Neural crest cell (in vitro differentiated cells): ENCODE measurements around the gene TPRN. TPM values are rescaled to one million over a fixed set of nuclear protein-coding genes. Genes with fewer than 3 reads are reported as not detected.
"Not testable (repeated sequence)": the region's sequence is repeated elsewhere in the genome, so short reads cannot be mapped to it uniquely, and the experiment has no call there.

Experiments used
- DNase-seq: peaks from one replicate; pipeline ENCODE4 v3.0.0; 2021; ENCODE audit warnings: low read depth, mixed read lengths, low spot score
- H3K27ac Mint-ChIP-seq: one replicate; pipeline ENCODE4 v1.8.0; 2021; ENCODE audit warnings: mild to moderate bottlenecking, mixed read lengths; ENCODE audit not compliant: unreplicated experiment
- H3K27me3 Mint-ChIP-seq: 2 replicates; pipeline ENCODE4 v1.8.0; 2021; ENCODE audit warnings: low read depth, mild to moderate bottlenecking, mixed read lengths
- H3K36me3 Mint-ChIP-seq: 2 replicates; pipeline ENCODE4 v1.8.0; 2021; ENCODE audit warnings: low read depth, mild to moderate bottlenecking, mixed read lengths
- H3K4me1 Mint-ChIP-seq: 2 replicates; pipeline ENCODE4 v1.8.0; 2021; ENCODE audit warnings: mixed read lengths
- H3K4me3 Mint-ChIP-seq: one replicate; pipeline ENCODE4 v1.8.0; 2021; ENCODE audit warnings: mild to moderate bottlenecking, mixed read lengths
- H3K9me3 Mint-ChIP-seq: 2 replicates; pipeline ENCODE4 v1.8.0; 2021; ENCODE audit warnings: mixed read lengths
- CTCF ChIP-seq: fragments of 200-600 bp; sonication (generic); conservative IDR thresholded peaks from 2 replicates; pipeline ENCODE4 v1.5.0; 2021; ENCODE audit warnings: antibody characterized with exemption, mild to moderate bottlenecking
- total RNA-seq: library from RNA; stranded (reverse); gene quantifications from 2 replicates; pipeline ENCODE4 v1.2.1, GENCODE V29; 2021

The TPRN gene
- total RNA-seq, 1 donor from 2014 or later = 25.1 TPM

DNA sequence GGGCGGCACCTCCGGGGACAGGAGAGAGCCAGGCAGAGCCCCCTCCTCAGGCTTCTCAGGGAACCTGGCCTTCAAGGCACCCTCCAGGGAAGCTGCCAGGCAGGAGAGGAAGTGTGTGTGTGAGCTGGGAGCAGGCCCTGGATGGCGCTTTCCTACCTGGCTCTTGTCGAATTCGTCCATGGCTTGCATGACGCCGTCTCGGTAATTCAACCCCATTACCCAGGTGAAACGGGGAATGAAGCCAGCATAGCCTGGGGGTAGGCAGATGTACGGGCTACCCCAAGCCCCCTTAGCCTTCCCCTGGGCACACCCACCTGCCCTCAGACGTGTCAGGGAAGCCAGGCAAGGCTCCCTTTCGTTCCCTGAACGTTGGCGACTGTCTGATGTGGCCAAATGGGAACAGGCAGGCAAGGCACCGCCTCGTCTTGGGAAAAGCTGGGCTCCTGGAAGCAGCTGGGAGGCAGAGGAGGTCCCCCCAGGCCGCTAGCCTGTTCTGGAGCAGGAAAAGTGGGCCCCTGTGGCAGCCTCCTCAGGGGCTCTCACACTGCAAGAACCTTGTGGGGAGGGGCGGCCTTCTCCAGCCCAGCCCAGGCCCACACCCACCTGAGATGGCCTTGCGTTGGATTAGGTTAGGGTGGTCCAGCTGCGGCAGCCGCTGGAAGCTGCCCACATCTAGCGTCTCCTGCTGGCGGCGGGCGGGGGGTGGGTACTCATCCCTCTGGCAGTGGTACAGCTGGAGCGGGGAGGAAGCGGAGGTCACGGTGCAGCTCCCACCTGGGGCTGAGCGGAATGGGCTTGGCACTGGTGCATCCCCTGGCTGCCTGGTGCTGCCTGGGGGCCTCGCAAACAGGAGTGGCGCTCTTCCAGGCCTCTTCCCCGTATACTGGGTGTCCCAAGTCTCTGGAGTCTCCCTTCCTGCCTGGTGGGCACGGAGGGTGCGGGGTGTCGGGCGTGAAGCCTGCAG is 44.2 kb upstream of the TPRN start:
- H3K27ac Mint-ChIP-seq = no peak overlapping the region
- H3K9me3 Mint-ChIP-seq = no peaks in the 10 kb centered on the region
- H3K4me1 Mint-ChIP-seq = peaks cover 18% of the 10 kb centered on the region
- peaks cover 4% of the 10 kb centered on the region for H3K27me3 Mint-ChIP-seq
- H3K4me3 Mint-ChIP-seq = peak overlapping the region; percentile 91
- DNase-seq = no peak
- H3K36me3 Mint-ChIP-seq = peaks cover 11% of the 10 kb centered on the region
- TF ChIP-seq CTCF = no peak

DNA sequence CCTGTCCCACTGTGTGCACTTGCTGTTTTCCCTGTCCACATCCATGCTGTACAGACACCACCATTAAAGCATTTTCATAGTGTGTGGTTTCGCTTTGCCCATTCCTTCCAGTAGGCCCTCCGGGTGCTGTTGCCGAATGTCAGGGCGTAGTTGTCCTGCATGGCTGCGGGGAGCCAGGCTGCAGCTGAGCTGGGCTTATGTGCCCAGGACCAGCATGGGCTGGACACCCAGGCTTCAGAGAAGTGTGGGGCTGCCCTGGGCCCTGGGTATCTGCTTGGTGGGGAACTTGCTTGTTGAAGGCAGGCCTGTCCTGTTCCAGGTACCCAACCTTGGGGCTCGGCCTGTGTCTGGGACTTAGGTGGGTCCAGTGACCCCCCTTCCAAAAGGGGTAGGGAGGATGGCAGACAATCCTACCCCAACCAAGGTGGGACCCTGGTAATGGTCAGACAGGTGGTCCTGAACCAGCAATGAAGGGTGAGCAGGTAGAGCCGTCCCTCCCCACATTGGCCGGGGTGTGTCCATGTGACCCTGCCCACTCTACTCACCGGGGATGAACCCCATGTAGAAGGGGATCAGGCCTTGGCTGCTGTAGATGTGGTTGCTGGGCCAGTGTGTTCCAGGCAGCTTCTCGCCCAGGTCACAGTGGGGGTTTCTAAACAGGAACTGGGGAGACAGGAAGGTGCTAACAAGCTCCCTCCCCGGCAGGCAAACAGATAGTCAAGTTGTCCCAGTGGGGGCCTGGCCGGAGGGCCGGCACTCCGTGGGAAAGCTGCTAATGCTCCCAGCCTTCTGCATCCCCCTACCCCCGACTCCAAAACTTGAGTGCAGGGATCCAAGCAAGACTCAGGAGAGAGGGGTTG is 43.3 kb upstream of the TPRN start:
- no peaks in the 10 kb centered on the region for H3K9me3 Mint-ChIP-seq
- DNase-seq = no peak
- H3K4me1 Mint-ChIP-seq = peaks cover 22% of the 10 kb centered on the region
- peaks cover 11% of the 10 kb centered on the region for H3K36me3 Mint-ChIP-seq
- H3K4me3 Mint-ChIP-seq = peak overlapping the region; percentile 91
- TF ChIP-seq CTCF = no peak
- no peak overlapping the region for H3K27ac Mint-ChIP-seq
- peaks cover 4% of the 10 kb centered on the region for H3K27me3 Mint-ChIP-seq

- Mint-ChIP-seq H3K4me3 (peak overlapping the region; percentile 91), H3K36me3 (peaks cover 11% of the 10 kb centered on the region), H3K4me1 (peaks cover 24% of the 10 kb centered on the region)
- not testable (repeated sequence) for H3K9me3 Mint-ChIP-seq, DNase-seq, H3K27ac Mint-ChIP-seq, H3K27me3 Mint-ChIP-seq
Observed at GRCh38 chr9:137243266-137243625, 42.7 kb upstream of the TPRN start.

- Mint-ChIP-seq H3K27me3 (peaks cover 4% of the 10 kb centered on the region), H3K36me3 (peaks cover 11% of the 10 kb centered on the region), H3K4me3 (peak overlapping the region; percentile 91), H3K9me3 (no peaks in the 10 kb centered on the region), H3K4me1 (peaks cover 24% of the 10 kb centered on the region), H3K27ac (peak overlapping the region; percentile 57)
- TF ChIP-seq CTCF = no peak
- DNase-seq = no peak
Observed at GRCh38 chr9:137242269-137243203, 42.0 kb upstream of the TPRN start.

DNA sequence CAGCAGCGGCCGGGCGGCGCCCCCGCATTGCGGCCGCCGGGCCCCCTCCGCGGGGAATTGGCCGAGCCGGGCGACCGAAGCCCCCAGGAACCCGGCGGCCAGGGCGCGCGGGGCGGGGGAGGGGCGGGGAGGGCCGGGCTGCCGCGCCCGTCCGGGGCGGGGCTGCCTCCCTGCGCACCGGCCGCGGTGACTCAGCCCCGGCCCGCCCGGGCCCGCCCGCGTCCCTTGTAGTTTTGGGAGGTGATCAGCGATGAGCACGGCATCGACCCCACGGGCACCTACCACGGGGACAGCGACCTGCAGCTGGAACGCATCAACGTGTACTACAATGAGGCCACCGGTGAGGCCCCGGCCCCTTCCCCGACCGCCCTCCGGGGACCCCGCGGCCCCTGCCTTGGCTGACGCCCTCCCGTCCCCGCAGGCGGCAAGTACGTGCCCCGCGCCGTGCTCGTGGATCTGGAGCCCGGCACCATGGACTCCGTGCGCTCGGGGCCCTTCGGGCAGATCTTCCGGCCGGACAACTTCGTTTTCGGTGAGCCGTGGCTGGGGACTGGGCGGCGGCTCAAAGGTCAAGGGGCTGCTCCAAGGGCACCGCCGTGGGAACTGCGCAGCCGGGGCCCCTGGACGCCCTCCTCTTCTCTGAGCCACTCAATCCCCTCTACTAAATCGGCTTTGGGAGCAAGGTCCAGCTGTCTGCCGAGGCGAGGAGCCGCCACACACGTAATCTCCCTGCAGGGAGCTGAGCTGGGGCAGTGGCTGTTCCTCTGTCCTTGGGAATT is 41.1 kb upstream of the TPRN start:
- Mint-ChIP-seq H3K27me3 (peaks cover 4% of the 10 kb centered on the region), H3K27ac (no peak overlapping the region), H3K4me1 (peaks cover 24% of the 10 kb centered on the region), H3K9me3 (no peaks in the 10 kb centered on the region), H3K36me3 (peaks cover 11% of the 10 kb centered on the region), H3K4me3 (peak overlapping the region; percentile 91)
- no peak for TF ChIP-seq CTCF
- DNase-seq = no peak
